ENCODE measurements around the gene LRGUK.

Gene LRGUK

DNA sequence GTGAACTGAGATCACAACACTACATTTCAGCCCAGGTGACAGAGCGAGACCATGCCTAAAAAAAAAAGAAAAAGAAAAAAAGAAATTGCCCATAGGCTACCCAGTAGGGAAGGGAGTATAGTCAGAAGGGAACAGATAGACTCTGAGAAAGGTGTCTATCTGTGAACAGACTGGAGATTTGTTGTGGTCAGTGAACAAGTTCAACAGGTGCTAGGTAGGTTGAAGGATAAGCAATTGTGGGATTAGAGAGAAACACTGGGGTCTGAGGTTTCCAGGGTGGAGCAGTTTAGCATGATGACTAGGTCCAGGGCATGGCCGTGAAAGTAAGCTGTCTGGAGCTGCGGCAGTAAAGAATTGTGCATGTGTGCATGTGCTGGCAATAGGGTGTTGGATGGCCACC lies 6.9 kb downstream of the LRGUK start:
- H2BK120ac ChIP-seq (ENCODE audit: low read depth, low read length): no peak overlapping the region
- no peak overlapping the region for H3K23ac ChIP-seq (ENCODE audit: low read length in 2 of 2)
- WGBS: 89% methylated on average over 3 of the region's 3 CpGs
- peaks cover 3% of the 10 kb centered on the region for H3K9me3 ChIP-seq (ENCODE audit: control insufficient read depth, low read length)
- H3K4me2 ChIP-seq (ENCODE audit: low read length, poor library complexity, severe bottlenecking): no peak overlapping the region
- H3K4me3 ChIP-seq (ENCODE audit: insufficient read depth in 1 of 2, low read depth in 1 of 2, low read length in 2 of 2): no peak overlapping the region
- H3K4me1 ChIP-seq (ENCODE audit: control insufficient read depth, insufficient read depth, low read depth, low read length): no peaks in the 10 kb centered on the region
- H3K79me1 ChIP-seq (replicated peaks; ENCODE audit: low read length, poor library complexity, severe bottlenecking): no peaks in the 10 kb centered on the region
- H3K14ac ChIP-seq (ENCODE audit: low read length in 2 of 2): no peak overlapping the region
- no peak for DNase-seq
- H2BK12ac ChIP-seq (ENCODE audit: low read length in 2 of 2): no peak overlapping the region
- H3K4ac ChIP-seq (ENCODE audit: low read depth in 1 of 2, low read length in 2 of 2): no peak overlapping the region
- H2BK15ac ChIP-seq (ENCODE audit: low read depth, poor library complexity, severe bottlenecking): no peak overlapping the region
- H2AFZ ChIP-seq (ENCODE audit: low read depth, low read length): no peak overlapping the region
- H3K36me3 ChIP-seq (ENCODE audit: control insufficient read depth in 1 of 2, insufficient read depth in 2 of 2, low read depth in 1 of 2, low read length in 2 of 2): no peaks in the 10 kb centered on the region
- H4K8ac ChIP-seq (ENCODE audit: low read length): no peak overlapping the region
- H2AK5ac ChIP-seq (ENCODE audit: low read length, severe bottlenecking): no peak overlapping the region
- H4K91ac ChIP-seq (ENCODE audit: low read length): no peak overlapping the region
- H3K27ac ChIP-seq (ENCODE audit: low read length, poor library complexity, severe bottlenecking): no peak overlapping the region
- H3K27me3 ChIP-seq (ENCODE audit: control insufficient read depth in 1 of 2, insufficient read depth in 1 of 2, low read length in 2 of 2): peaks cover 19 to 21% of the 10 kb centered on the region in 2 experiments
- no peak overlapping the region for H3K9ac ChIP-seq (ENCODE audit: low read length)
- no peak overlapping the region for H2BK5ac ChIP-seq (ENCODE audit: low read depth, low read length, poor library complexity, severe bottlenecking)
- H3K18ac ChIP-seq (ENCODE audit: low read depth in 1 of 2, low read length in 2 of 2): no peak overlapping the region

DNA sequence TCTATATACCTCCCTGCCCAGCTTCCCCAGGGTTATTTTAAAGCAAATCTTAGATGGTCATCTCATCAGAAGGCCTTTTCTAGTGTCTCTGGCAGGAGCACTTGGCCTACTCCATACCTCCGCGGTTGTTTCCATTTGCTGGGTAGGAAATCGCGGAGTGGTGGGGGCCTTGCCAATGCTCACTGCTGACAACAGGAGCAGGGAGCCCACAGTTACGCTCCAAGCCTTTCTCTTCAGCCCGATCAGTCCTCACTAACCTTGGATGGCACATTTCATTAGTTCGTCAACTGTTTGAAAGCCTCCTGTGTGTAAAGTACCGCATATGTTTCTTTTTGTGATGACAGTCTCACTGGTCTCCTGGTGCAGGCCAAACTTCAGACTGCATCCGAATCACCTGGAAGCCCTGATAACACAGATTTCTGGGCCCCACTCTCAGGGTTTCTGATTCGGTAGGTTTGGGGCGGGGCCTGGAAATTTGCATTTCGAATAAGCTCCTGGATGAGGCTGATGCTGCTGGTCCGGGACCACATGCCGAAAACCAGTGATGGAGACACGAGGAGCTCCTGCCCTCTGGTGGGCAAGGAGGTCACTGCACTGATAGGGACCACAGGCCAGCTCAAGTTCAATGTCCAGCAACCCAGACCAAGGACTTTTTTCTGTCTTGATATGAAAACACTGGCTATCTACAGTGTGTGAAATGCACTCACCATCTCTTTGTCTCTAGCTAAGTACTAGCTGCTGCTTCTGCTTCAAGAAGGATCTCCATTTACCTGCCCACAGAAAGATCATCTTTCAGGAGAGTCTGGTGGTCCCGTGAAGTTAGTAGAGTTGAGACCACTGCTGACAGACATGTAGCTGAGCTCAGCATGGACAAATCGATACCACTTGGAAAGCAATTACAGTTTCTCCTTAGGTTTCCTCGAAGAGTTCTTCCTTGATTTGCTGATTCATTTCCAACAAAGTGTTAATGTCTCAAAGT lies 14.0 kb downstream of the LRGUK start:
- DNase-seq: peak; percentile 54
- H3K4me2 ChIP-seq (ENCODE audit: low read length, poor library complexity, severe bottlenecking): no peak overlapping the region
- no peaks in the 10 kb centered on the region for H3K79me1 ChIP-seq (replicated peaks; ENCODE audit: low read length, poor library complexity, severe bottlenecking)
- H2BK15ac ChIP-seq (ENCODE audit: low read depth, poor library complexity, severe bottlenecking): no peak overlapping the region
- H2BK12ac ChIP-seq (ENCODE audit: low read length in 2 of 2): no peak overlapping the region
- H3K36me3 ChIP-seq (ENCODE audit: control insufficient read depth in 1 of 2, insufficient read depth in 2 of 2, low read depth in 1 of 2, low read length in 2 of 2): no peaks in the 10 kb centered on the region
- H3K14ac ChIP-seq (ENCODE audit: low read length in 2 of 2): no peak overlapping the region
- H2AK5ac ChIP-seq (ENCODE audit: low read length, severe bottlenecking): no peak overlapping the region
- H3K18ac ChIP-seq (ENCODE audit: low read depth in 1 of 2, low read length in 2 of 2): peak overlapping the region in 1 of 2 experiments; percentile 38
- no peak overlapping the region for H2BK120ac ChIP-seq (ENCODE audit: low read depth, low read length)
- H3K4ac ChIP-seq (ENCODE audit: low read depth in 1 of 2, low read length in 2 of 2): no peak overlapping the region
- H4K91ac ChIP-seq (ENCODE audit: low read length): no peak overlapping the region
- WGBS: 56% methylated on average over 17 of the region's 18 CpGs
- H3K27me3 ChIP-seq (ENCODE audit: control insufficient read depth in 1 of 2, insufficient read depth in 1 of 2, low read length in 2 of 2): no peaks in the 10 kb centered on the region
- no peak overlapping the region for H2BK5ac ChIP-seq (ENCODE audit: low read depth, low read length, poor library complexity, severe bottlenecking)
- H4K8ac ChIP-seq (ENCODE audit: low read length): no peak overlapping the region
- H3K4me3 ChIP-seq (ENCODE audit: insufficient read depth in 1 of 2, low read depth in 1 of 2, low read length in 2 of 2): peak overlapping the region in 1 of 2 experiments; percentile 28
- no peak overlapping the region for H3K23ac ChIP-seq (ENCODE audit: low read length in 2 of 2)
- H3K4me1 ChIP-seq (ENCODE audit: control insufficient read depth, insufficient read depth, low read depth, low read length): peaks cover 2% of the 10 kb centered on the region
- H2AFZ ChIP-seq (ENCODE audit: low read depth, low read length): no peak overlapping the region
- H3K27ac ChIP-seq (ENCODE audit: low read length, poor library complexity, severe bottlenecking): no peak overlapping the region
- H3K9ac ChIP-seq (ENCODE audit: low read length): no peak overlapping the region
- no peaks in the 10 kb centered on the region for H3K9me3 ChIP-seq (ENCODE audit: control insufficient read depth, low read length)

DNA sequence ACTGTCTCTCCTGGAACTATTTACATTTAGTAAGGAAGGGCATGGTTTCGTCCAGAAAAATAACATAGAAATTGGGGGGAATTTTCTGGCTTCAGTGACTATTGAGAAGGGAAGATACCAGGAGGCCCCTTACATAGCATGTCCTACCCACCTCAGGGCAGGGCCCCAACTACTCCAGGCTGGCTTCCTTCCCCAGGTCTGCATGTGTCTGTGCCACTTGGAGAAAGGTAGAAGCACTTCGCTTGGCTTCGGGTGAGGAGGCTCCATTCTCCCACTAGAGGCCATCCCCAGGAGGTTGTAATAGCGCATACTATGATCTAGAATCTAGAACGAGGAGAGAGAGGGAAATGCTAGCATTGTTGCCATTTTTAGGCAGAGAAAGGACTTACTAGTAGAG lies 14.7 kb downstream of the LRGUK start:
- Histone ChIP-seq H3K4me1 (ENCODE audit: control insufficient read depth, insufficient read depth, low read depth, low read length) (peaks cover 2% of the 10 kb centered on the region), H3K27ac (ENCODE audit: low read length, poor library complexity, severe bottlenecking) (no peak overlapping the region), H3K36me3 (ENCODE audit: control insufficient read depth in 1 of 2, insufficient read depth in 2 of 2, low read depth in 1 of 2, low read length in 2 of 2) (no peaks in the 10 kb centered on the region), H4K91ac (ENCODE audit: low read length) (no peak overlapping the region), H3K18ac (ENCODE audit: low read depth in 1 of 2, low read length in 2 of 2) (no peak overlapping the region), H2BK5ac (ENCODE audit: low read depth, low read length, poor library complexity, severe bottlenecking) (no peak overlapping the region), H3K14ac (ENCODE audit: low read length in 2 of 2) (no peak overlapping the region), H3K27me3 (ENCODE audit: control insufficient read depth in 1 of 2, insufficient read depth in 1 of 2, low read length in 2 of 2) (no peaks in the 10 kb centered on the region), H2BK12ac (ENCODE audit: low read length in 2 of 2) (no peak overlapping the region), H2BK15ac (ENCODE audit: low read depth, poor library complexity, severe bottlenecking) (no peak overlapping the region), H4K8ac (ENCODE audit: low read length) (no peak overlapping the region), H2AK5ac (ENCODE audit: low read length, severe bottlenecking) (no peak overlapping the region), H2AFZ (ENCODE audit: low read depth, low read length) (no peak overlapping the region), H3K79me1 (replicated peaks; ENCODE audit: low read length, poor library complexity, severe bottlenecking) (no peaks in the 10 kb centered on the region), H3K4ac (ENCODE audit: low read depth in 1 of 2, low read length in 2 of 2) (no peak overlapping the region), H3K4me2 (ENCODE audit: low read length, poor library complexity, severe bottlenecking) (no peak overlapping the region), H2BK120ac (ENCODE audit: low read depth, low read length) (no peak overlapping the region), H3K9ac (ENCODE audit: low read length) (no peak overlapping the region), H3K4me3 (ENCODE audit: insufficient read depth in 1 of 2, low read depth in 1 of 2, low read length in 2 of 2) (no peak overlapping the region), H3K23ac (ENCODE audit: low read length in 2 of 2) (no peak overlapping the region), H3K9me3 (ENCODE audit: control insufficient read depth, low read length) (no peaks in the 10 kb centered on the region)
- WGBS: 93% methylated on average over 4 of the region's 5 CpGs
- DNase-seq: no peak

DNA sequence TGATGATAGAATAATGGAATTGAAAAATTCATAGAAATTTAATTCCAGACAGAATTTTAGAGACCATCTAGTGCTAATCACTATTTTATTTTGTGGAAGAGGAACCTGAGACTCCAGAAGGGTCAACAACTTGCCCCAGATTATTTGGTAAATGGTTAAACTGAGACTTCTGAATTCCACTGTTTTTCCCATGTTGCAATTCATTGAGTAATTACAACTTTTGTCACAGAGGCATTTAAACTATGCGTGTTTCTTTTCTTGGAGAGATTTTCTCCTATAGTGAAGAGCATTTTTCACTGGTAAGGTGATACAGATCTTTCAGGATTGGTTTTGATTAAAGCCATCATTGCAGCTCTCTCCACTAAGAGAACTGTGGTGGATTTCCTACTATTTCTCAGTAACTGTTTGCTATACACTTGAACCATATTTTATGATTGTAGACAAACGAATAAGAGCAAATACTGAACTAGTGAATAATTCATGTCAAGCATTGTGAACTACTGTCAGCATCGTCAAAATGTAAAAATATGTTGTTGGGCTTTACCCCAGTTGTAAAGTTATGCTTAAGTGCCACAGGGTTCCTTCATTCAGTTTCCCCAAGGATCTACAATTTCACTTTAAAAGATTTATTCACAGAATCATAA lies 26.5 kb downstream of the LRGUK start:
- Histone ChIP-seq H3K18ac (ENCODE audit: low read depth in 1 of 2, low read length in 2 of 2) (no peak overlapping the region), H3K27ac (ENCODE audit: low read length, poor library complexity, severe bottlenecking) (no peak overlapping the region), H3K14ac (ENCODE audit: low read length in 2 of 2) (no peak overlapping the region), H2BK5ac (ENCODE audit: low read depth, low read length, poor library complexity, severe bottlenecking) (no peak overlapping the region), H4K8ac (ENCODE audit: low read length) (no peak overlapping the region), H3K4me1 (ENCODE audit: control insufficient read depth, insufficient read depth, low read depth, low read length) (no peaks in the 10 kb centered on the region), H3K9me3 (ENCODE audit: control insufficient read depth, low read length) (peaks cover 23% of the 10 kb centered on the region), H2AK5ac (ENCODE audit: low read length, severe bottlenecking) (no peak overlapping the region), H3K9ac (ENCODE audit: low read length) (no peak overlapping the region), H2AFZ (ENCODE audit: low read depth, low read length) (no peak overlapping the region), H3K36me3 (ENCODE audit: control insufficient read depth in 1 of 2, insufficient read depth in 2 of 2, low read depth in 1 of 2, low read length in 2 of 2) (no peaks in the 10 kb centered on the region), H4K91ac (ENCODE audit: low read length) (no peak overlapping the region), H3K23ac (ENCODE audit: low read length in 2 of 2) (no peak overlapping the region), H3K4me3 (ENCODE audit: insufficient read depth in 1 of 2, low read depth in 1 of 2, low read length in 2 of 2) (no peak overlapping the region), H3K4ac (ENCODE audit: low read depth in 1 of 2, low read length in 2 of 2) (no peak overlapping the region), H2BK15ac (ENCODE audit: low read depth, poor library complexity, severe bottlenecking) (no peak overlapping the region), H2BK12ac (ENCODE audit: low read length in 2 of 2) (no peak overlapping the region), H3K27me3 (ENCODE audit: control insufficient read depth in 1 of 2, insufficient read depth in 1 of 2, low read length in 2 of 2) (no peaks in the 10 kb centered on the region), H3K79me1 (replicated peaks; ENCODE audit: low read length, poor library complexity, severe bottlenecking) (no peaks in the 10 kb centered on the region), H2BK120ac (ENCODE audit: low read depth, low read length) (no peak overlapping the region), H3K4me2 (ENCODE audit: low read length, poor library complexity, severe bottlenecking) (no peak overlapping the region)
- no peak for DNase-seq
- 94% methylated on average over 3 of the region's 3 CpGs for WGBS

Measured in mesenchymal stem cell (in vitro differentiated cells and primary cell).